Prostate gland (tissue), 2 donors: Measurements from ENCODE around the gene ANKRD23.

Source experiments
- POLR2AphosphoS5 ChIP-seq: sonication (generic); formaldehyde crosslinking; IDR thresholded peaks from one replicate; pipeline ENCODE4 v1.6.1; 2017; ENCODE audit warnings: antibody characterized with exemption
- TF ChIP-seq, protein P1 (sequence below), 4 experiments: fragments of 200-600 bp in 2 of 4; fragments of 450-650 bp in 2 of 4; sonication (generic) in 2 of 4; IDR thresholded peaks; 1 replicate in 3 of 4; 2 replicates in 1 of 4; pipeline ENCODE4 v1.5.1; 2016 to 2019; ENCODE audit warnings: antibody characterized with exemption in 4 of 4, mild to moderate bottlenecking in 2 of 4, moderate library complexity in 2 of 4

DNA sequence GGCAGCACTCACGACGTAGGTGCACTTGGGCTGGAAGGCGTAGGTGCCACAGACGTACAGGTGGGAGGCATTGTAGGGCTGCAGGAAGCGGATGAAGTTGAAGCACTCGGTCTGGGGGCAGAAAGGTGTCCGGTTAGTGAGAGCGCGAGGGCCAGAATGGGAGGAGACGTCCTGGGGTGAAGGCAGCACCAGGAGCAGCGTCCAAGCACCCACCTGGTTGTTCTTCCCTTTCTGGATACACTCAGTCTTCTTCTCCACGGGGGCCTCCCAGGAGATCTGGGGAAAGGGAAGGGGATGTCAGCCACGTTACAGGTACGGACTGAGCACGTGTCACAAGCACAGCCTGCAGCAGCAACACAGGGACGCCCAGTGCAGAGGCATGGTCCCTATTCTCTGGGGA, 21.8 kb upstream of the ANKRD23 start:
- TF ChIP-seq, protein P1, sequence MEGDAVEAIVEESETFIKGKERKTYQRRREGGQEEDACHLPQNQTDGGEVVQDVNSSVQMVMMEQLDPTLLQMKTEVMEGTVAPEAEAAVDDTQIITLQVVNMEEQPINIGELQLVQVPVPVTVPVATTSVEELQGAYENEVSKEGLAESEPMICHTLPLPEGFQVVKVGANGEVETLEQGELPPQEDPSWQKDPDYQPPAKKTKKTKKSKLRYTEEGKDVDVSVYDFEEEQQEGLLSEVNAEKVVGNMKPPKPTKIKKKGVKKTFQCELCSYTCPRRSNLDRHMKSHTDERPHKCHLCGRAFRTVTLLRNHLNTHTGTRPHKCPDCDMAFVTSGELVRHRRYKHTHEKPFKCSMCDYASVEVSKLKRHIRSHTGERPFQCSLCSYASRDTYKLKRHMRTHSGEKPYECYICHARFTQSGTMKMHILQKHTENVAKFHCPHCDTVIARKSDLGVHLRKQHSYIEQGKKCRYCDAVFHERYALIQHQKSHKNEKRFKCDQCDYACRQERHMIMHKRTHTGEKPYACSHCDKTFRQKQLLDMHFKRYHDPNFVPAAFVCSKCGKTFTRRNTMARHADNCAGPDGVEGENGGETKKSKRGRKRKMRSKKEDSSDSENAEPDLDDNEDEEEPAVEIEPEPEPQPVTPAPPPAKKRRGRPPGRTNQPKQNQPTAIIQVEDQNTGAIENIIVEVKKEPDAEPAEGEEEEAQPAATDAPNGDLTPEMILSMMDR (IDR thresholded peaks at IDR 0.05) = no peak
- TF ChIP-seq POLR2AphosphoS5 = no peak
